ENCODE data around the gene SVOPL.

SVOPL gene

DNA sequence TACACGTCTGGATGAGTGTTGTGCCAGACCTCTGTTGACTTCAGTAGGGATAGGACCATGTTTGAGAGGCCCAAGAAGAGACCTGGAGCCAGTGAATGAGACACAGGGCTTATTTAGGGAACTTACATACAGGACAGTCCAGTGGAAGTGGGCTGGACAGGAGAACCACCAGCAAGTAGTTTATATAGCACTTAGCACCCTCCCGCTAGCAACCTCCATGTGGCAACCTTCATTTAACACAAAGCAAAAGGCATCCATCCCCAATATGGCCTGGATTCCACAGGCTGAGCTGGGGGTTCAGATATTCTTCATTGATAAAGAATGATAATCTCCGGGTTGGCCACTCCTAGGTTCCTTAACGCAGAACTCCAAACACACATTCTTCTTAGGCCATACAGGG is 147.4 kb downstream of the SVOPL start:
- DNase-seq, result no peak

DNA sequence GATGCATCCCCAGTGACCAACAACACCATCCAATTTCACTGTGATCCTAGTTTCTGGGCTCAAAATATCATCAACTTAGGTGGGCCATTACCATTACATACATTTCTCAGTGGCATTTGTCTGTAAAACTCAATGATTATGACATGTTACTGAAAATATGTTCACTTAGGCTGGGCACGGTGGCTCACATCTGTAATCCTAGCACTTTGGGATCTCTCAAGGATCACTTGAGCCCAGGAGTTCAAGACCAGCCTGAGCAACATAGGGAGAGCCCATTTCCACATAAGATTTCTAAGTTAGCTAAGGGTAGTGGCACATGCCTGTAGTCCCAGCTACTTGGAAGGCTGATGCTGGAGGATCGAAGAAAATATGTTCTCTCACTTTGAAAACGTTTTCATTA is 150.1 kb downstream of the SVOPL start:
- DNase-seq, result no peak

- DNase-seq, result no peak
These were observed 150.8 kb downstream of the SVOPL start for GRCh38 chr7:138550337-138550736.

GRCh38 chr7:138549082-138549481 is 152.1 kb downstream of the SVOPL start:
- DNase-seq, result no peak

GRCh38 chr7:138546829-138547228 is 154.3 kb downstream of the SVOPL start:
- no peak for DNase-seq

GRCh38 chr7:138546064-138546619 is 155.0 kb downstream of the SVOPL start:
- no peak for DNase-seq

GRCh38 chr7:138545123-138545522 is 156.0 kb downstream of the SVOPL start:
- DNase-seq, result no peak

Measured in NCI-H1092 treated with DMSO at 0.1 percent for 48 hours (cell line).